ENCODE data around the gene MAG. TPM values are rescaled to one million over a fixed set of nuclear protein-coding genes. Genes with fewer than 3 reads are reported as not detected.

MAG gene
- total RNA-seq, 4 donors from 2014 or later, result 0.91 to 15.1 TPM; not detected in 2

GRCh38 chr19:35341565-35342225, 49.7 kb downstream of the MAG start:
- no peak for DNase-seq
- Histone ChIP-seq H3K27ac (no peak overlapping the region), H3K27me3 (no peaks in the 10 kb centered on the region), H3K4me1 (no peaks in the 10 kb centered on the region), H3K4me3 (no peak overlapping the region), H3K9me3 (no peaks in the 10 kb centered on the region), H3K36me3 (no peaks in the 10 kb centered on the region)
- TF ChIP-seq CTCF (IDR thresholded peaks at IDR 0.05), result no peak
- TF ChIP-seq POLR2A (IDR thresholded peaks at IDR 0.05), result no peak
- intact Hi-C loops (cut with DNase I; ENCODE audit: low total_unique reads), result no loop called here

GRCh38 chr19:35342430-35342829, 50.5 kb downstream of the MAG start:
- Histone ChIP-seq H3K27me3 (no peaks in the 10 kb centered on the region), H3K9me3 (no peaks in the 10 kb centered on the region), H3K4me1 (no peaks in the 10 kb centered on the region), H3K27ac (no peak overlapping the region), H3K36me3 (no peaks in the 10 kb centered on the region), H3K4me3 (no peak overlapping the region)
- TF ChIP-seq CTCF (IDR thresholded peaks at IDR 0.05) (no peak), POLR2A (IDR thresholded peaks at IDR 0.05) (no peak)
- no peak for DNase-seq
- intact Hi-C loops (cut with DNase I; ENCODE audit: low total_unique reads), result no loop called here

GRCh38 chr19:35344511-35345031, 52.6 kb downstream of the MAG start:
- DNase-seq, result no peak
- Histone ChIP-seq H3K4me1 (no peaks in the 10 kb centered on the region), H3K9me3 (no peaks in the 10 kb centered on the region), H3K27me3 (no peaks in the 10 kb centered on the region), H3K27ac (no peak overlapping the region), H3K4me3 (no peak overlapping the region), H3K36me3 (no peaks in the 10 kb centered on the region)
- intact Hi-C loops (cut with DNase I; ENCODE audit: low total_unique reads), result no loop called here
- TF ChIP-seq POLR2A (IDR thresholded peaks at IDR 0.05) (no peak), CTCF (IDR thresholded peaks at IDR 0.05) (no peak)

- Histone ChIP-seq H3K4me3 (no peak overlapping the region), H3K36me3 (no peaks in the 10 kb centered on the region), H3K27me3 (no peaks in the 10 kb centered on the region), H3K9me3 (no peaks in the 10 kb centered on the region), H3K4me1 (no peaks in the 10 kb centered on the region), H3K27ac (no peak overlapping the region)
- no peak for DNase-seq
- TF ChIP-seq CTCF (IDR thresholded peaks at IDR 0.05), result no peak
- TF ChIP-seq POLR2A (IDR thresholded peaks at IDR 0.05), result no peak
- intact Hi-C loops (cut with DNase I; ENCODE audit: low total_unique reads), result no loop called here
Observed at GRCh38 chr19:35345671-35346111, 53.7 kb downstream of the MAG start.

- Histone ChIP-seq H3K27ac (no peak overlapping the region), H3K27me3 (no peaks in the 10 kb centered on the region), H3K9me3 (no peaks in the 10 kb centered on the region), H3K4me1 (no peaks in the 10 kb centered on the region), H3K36me3 (no peaks in the 10 kb centered on the region), H3K4me3 (no peak overlapping the region)
- intact Hi-C loops (cut with DNase I; ENCODE audit: low total_unique reads), result no loop called here
- DNase-seq, result no peak
- TF ChIP-seq POLR2A (IDR thresholded peaks at IDR 0.05) (no peak), CTCF (IDR thresholded peaks at IDR 0.05) (no peak)
Observed at GRCh38 chr19:35346193-35347052, 54.5 kb downstream of the MAG start.

Measured in uterus (tissue), 4 donors.